GM12878 (cell line): Measurements from ENCODE around the gene PAX5. TPM values are rescaled to one million over a fixed set of nuclear protein-coding genes. Genes with fewer than 3 reads are reported as not detected.
"Not testable (repeated sequence)": the region's sequence is repeated elsewhere in the genome, so short reads cannot be mapped to it uniquely, and the experiment has no call there.

ENCODE experiments used
- ATAC-seq: fragments of 200-7000 bp; cut with Tn5 transposase; 3 replicates; pipeline ENCODE4 v1.9.1; 2020; ENCODE audit warnings: mild to moderate bottlenecking, moderate library complexity
- BruUV-seq: library from RNA; stranded (reverse); fragments of 400-500 nt; replicated peaks from 2 replicates; lab custom pipeline; 2021; lab: Mats Ljungman, UMichigan
- CTCF ChIA-PET: fragments of 300-600 bp; sonication (Branson Sonifier 250); formaldehyde crosslinking; extraction: SDS; loops from one replicate; lab custom pipeline; 2021; ENCODE audit warnings: inconsistent platforms; lab: Yijun Ruan, JAX
- POLR2A ChIA-PET: fragments of 350-600 bp; formaldehyde crosslinking; extraction: SDS; loops from one replicate; lab custom pipeline; 2021; ENCODE audit warnings: inconsistent platforms; lab: Charles Lee
- RAD21 ChIA-PET: fragments of 300-600 bp; sonication (Branson Sonifier 250); formaldehyde crosslinking; loops from one replicate; lab custom pipeline; 2023; ENCODE audit warnings: antibody characterized with exemption; ENCODE audit not compliant: unreplicated experiment; lab: Charles Lee
- SMC1A ChIA-PET: fragments of 300-600 bp; sonication (Branson Sonifier 250); formaldehyde crosslinking; loops from one replicate; lab custom pipeline; 2023; ENCODE audit not compliant: unreplicated experiment, uncharacterized antibody; lab: Charles Lee
- DNase-seq: peaks from one replicate; pipeline ENCODE4 v3.0.0-alpha.2; 2011; ENCODE audit warnings: low read depth, low spot score
- FAIRE-seq: peaks from 3 replicates; lab custom pipeline; 2011; peaks lifted over from hg19 to GRCh38; lab: Jason Lieb, UNC
- H2AFZ ChIP-seq: 2 replicates; pipeline ENCODE4 v1.6.0; 2011; ENCODE audit warnings: low read depth, low read length, control low read depth; ENCODE audit not compliant: control insufficient read depth
- H3K27ac ChIP-seq: 2 replicates; pipeline ENCODE4 v1.5.1; 2011; ENCODE audit warnings: control low read depth; ENCODE audit not compliant: control insufficient read depth, insufficient read depth
- H3K27me3 ChIP-seq, 2 experiments: replicated peaks in 1 of 2; 2 replicates each; pipeline versions ENCODE4 v1.6.0 to v1.6.1; 2011; ENCODE audit warnings: low read length in 1 of 2; ENCODE audit not compliant: control insufficient read depth in 2 of 2, insufficient read depth in 2 of 2
- H3K36me3 ChIP-seq, 2 experiments: 2 replicates each; pipeline ENCODE4 v1.5.1; 2011; ENCODE audit warnings: low read length in 1 of 2; ENCODE audit not compliant: control insufficient read depth in 2 of 2, insufficient read depth in 2 of 2
- H3K4me1 ChIP-seq: 2 replicates; pipeline ENCODE4 v1.6.1; 2011; ENCODE audit warnings: mild to moderate bottlenecking, low read length, moderate library complexity, mixed read lengths; ENCODE audit not compliant: control insufficient read depth, insufficient read depth
- H3K4me2 ChIP-seq: 2 replicates; pipeline ENCODE4 v1.6.0; 2011; ENCODE audit warnings: control low read depth; ENCODE audit not compliant: control insufficient read depth, insufficient read depth
- H3K4me3 ChIP-seq: fragments of 200-600 bp; sonication (generic); 2 replicates; pipeline ENCODE4 v1.5.1; 2016
- H3K79me2 ChIP-seq: 2 replicates; pipeline ENCODE4 v1.6.0; 2011; ENCODE audit warnings: low read length; ENCODE audit not compliant: control insufficient read depth, insufficient read depth
- H3K9ac ChIP-seq: 2 replicates; pipeline ENCODE4 v1.8.0; 2011; ENCODE audit warnings: low read length, control low read depth, mixed read lengths; ENCODE audit not compliant: control insufficient read depth, insufficient read depth
- H3K9me3 ChIP-seq: replicated peaks from 3 replicates; pipeline ENCODE4 v1.5.1; 2011; ENCODE audit warnings: mild to moderate bottlenecking, low read length; ENCODE audit not compliant: control insufficient read depth, insufficient read depth
- H4K20me1 ChIP-seq: 2 replicates; pipeline ENCODE4 v1.6.0; 2011; ENCODE audit not compliant: control insufficient read depth, insufficient read depth
- BCL11A ChIP-seq: IDR thresholded peaks from 2 replicates; pipeline ENCODE4 v1.6.1; 2011; ENCODE audit warnings: low read depth, low read length
- BHLHE40 ChIP-seq, 2 experiments: fragments of 450-650 bp in 1 of 2; IDR thresholded peaks; 2 replicates each; pipeline ENCODE4 v1.6.1; 2011 to 2017; ENCODE audit warnings: low read depth in 2 of 2, borderline replicate concordance in 1 of 2, improper control_type of control experiment in 1 of 2, low read length in 1 of 2, mild to moderate bottlenecking in 1 of 2
- CTCF ChIP-seq, 3 experiments: IDR thresholded peaks in 2 of 3; conservative IDR thresholded peaks in 1 of 3; 2 replicates each; pipeline ENCODE4 v1.5.1; 2011; ENCODE audit warnings: low read depth in 3 of 3, low read length in 3 of 3, mild to moderate bottlenecking in 3 of 3, control low read depth in 2 of 3, moderate library complexity in 2 of 3, inconsistent platforms in 1 of 3, mixed read lengths in 1 of 3; ENCODE audit not compliant: control insufficient read depth in 2 of 3, insufficient read depth in 1 of 3; ENCODE audit errors: extremely low read depth in 1 of 3
- HDAC6 ChIP-seq: fragments of 200-600 bp; sonication (generic); IDR thresholded peaks from one replicate; pipeline ENCODE4 v1.8.0; 2017; ENCODE audit warnings: antibody characterized with exemption; ENCODE audit not compliant: unreplicated experiment
- MTA2 ChIP-seq: fragments of 450-650 bp; IDR thresholded peaks from 2 replicates; pipeline ENCODE4 v1.6.1; 2016; ENCODE audit warnings: low read depth, mild to moderate bottlenecking, moderate library complexity
- STAT1 ChIP-seq: fragments of 450-650 bp; conservative IDR thresholded peaks from 2 replicates; pipeline ENCODE4 v1.6.1; 2014; ENCODE audit warnings: antibody characterized with exemption, mild to moderate bottlenecking
- ZZZ3 ChIP-seq: IDR thresholded peaks from 2 replicates; pipeline ENCODE4 v1.6.1; 2011; ENCODE audit warnings: low read depth; ENCODE audit not compliant: control insufficient read depth, insufficient read length
- WGBS: methylation state at CpG from one replicate; pipeline ENCODE4 v1.1.6; 2016; ENCODE audit warnings: low lambda C conversion rate; ENCODE audit not compliant: insufficient replicate concordance, insufficient coverage; ENCODE audit errors: missing lambda C conversion rate; 5-methylcytosine and 5-hydroxymethylcytosine counted together
- in situ Hi-C: fragments of 300-500 bp; cut with MboI; formaldehyde crosslinking; loops from 9 replicates; pipeline ENCODE4 v1.14.3; 2018; ENCODE audit warnings: mixed read lengths
- intact Hi-C: fragments of 100-400 bp; cut with micrococcal nuclease; formaldehyde crosslinking; loops from one replicate; pipeline ENCODE4 v1.14.2; 2022; ENCODE audit not compliant: unreplicated experiment
- polyA plus RNA-seq, 11 experiments: library from polyadenylated mRNA; depleted of rRNA in 4 of 11; unstranded in 6 of 11; stranded (reverse) in 5 of 11; fragments of >200 nt; fragmentation: Nextera tagmentation in 4 of 11; fragmentation: Illumina TruSeq in 1 of 11; extraction: Ambion mirVana in 4 of 11; extraction: Trizol in 1 of 11; gene quantifications; 1 replicate in 1 of 11; 2 replicates in 10 of 11; pipeline versions ENCODE4 v1.2.1 to v1.2.3, GENCODE V29; 2011 to 2016; ENCODE audit warnings: inconsistent platforms in 2 of 11, missing spikeins in 2 of 11, low read depth in 1 of 11
- total RNA-seq, 4 experiments: library from RNA; depleted of rRNA in 3 of 4; stranded (reverse); fragments of >200 nt in 3 of 4; fragmentation: Illumina TruSeq in 1 of 4; extraction: Trizol in 1 of 4; gene quantifications; 2 replicates each; pipeline versions ENCODE4 v1.2.1 to v1.2.3, GENCODE V29; 2013 to 2021
- TF ChIP-seq, protein P1 (sequence below): fragments of 450-650 bp; IDR thresholded peaks from 2 replicates; pipeline ENCODE4 v1.6.1; 2017; ENCODE audit warnings: mild to moderate bottlenecking, low read depth, inconsistent platforms; ENCODE audit not compliant: poor library complexity, severe bottlenecking
- TF ChIP-seq, protein P2 (sequence below): IDR thresholded peaks from 2 replicates; pipeline ENCODE4 v1.6.1; 2012; ENCODE audit warnings: low read depth, low read length, improper control_type of control experiment

Gene PAX5
- total and polyA plus RNA-seq, 10 of the 15 experiments (the other 5 are each of a cell fraction or from before 2014, with no cell fraction given) = 2.2 to 123 (median 31.9) TPM

DNA sequence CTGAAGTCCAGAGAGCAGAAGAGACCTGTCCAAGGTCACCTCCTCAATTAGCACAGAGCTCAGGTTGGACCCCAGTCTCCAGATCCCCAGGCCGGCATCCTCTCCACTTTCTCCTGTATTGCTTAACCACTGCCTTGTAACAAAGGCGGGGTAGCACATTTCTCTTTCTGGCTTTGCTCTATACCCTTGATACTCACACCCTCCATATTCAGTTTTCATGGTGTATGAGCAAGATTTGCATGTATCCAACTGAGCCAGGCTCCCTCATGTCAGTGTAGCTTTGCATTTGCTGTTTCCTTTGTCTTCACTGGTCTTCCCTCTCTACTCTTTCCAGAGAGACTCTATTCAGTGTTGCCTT, 20.3 kb upstream of the PAX5 start:
- H4K20me1 ChIP-seq, BruUV-seq, H3K9me3 ChIP-seq, intact Hi-C loops, in situ Hi-C loops, H3K4me1 ChIP-seq, H3K27ac ChIP-seq, POLR2A ChIA-PET, RAD21 ChIA-PET, DNase-seq, H3K27me3 ChIP-seq, H3K4me2 ChIP-seq, H3K4me3 ChIP-seq, H2AFZ ChIP-seq, H3K79me2 ChIP-seq, H3K9ac ChIP-seq, H3K36me3 ChIP-seq, FAIRE-seq: not testable (repeated sequence)
- CTCF ChIA-PET = interaction anchor here (0.5 to 0.6 kb wide), 2 partner anchors 11 to 311 kb away, joined by 3 read pairs; no protein-coding TSS in a partner anchor
- peak; percentile 38 for ATAC-seq
- 0% methylated on average over 2 of the region's 2 CpGs for WGBS
- SMC1A ChIA-PET = interaction anchor here (0.6 to 1.3 kb wide), 5 partner anchors 10 to 266 kb away, joined by 3 to 4 read pairs (median 3); no protein-coding TSS in a partner anchor

- peaks cover 0 to 3% of the 10 kb centered on the region in 2 experiments; a peak in 2 of 4 replicates for H3K27me3 ChIP-seq
- no peak overlapping the region for H3K27ac ChIP-seq
- no TSS peak for BruUV-seq
- H3K9me3 ChIP-seq = no peaks in the 10 kb centered on the region
- H3K4me1 ChIP-seq = no peaks in the 10 kb centered on the region
- no peaks in the 10 kb centered on the region for H3K79me2 ChIP-seq
- in situ Hi-C loops = no loop called here
- SMC1A ChIA-PET = interaction anchor here (0.6 to 1.3 kb wide), 4 partner anchors 12 to 267 kb away, joined by 3 to 4 read pairs (median 3); no protein-coding TSS in a partner anchor
- FAIRE-seq = peak; percentile 38
- CTCF ChIA-PET = no interaction called here
- POLR2A ChIA-PET = no interaction called here
- RAD21 ChIA-PET = no interaction called here
- 75% methylated on average over 5 of the region's 5 CpGs for WGBS
- H4K20me1 ChIP-seq = no peaks in the 10 kb centered on the region
- ATAC-seq = no peak
- H3K36me3 ChIP-seq = no peaks in the 10 kb centered on the region
- intact Hi-C loops = no loop called here
- no peak overlapping the region for H3K4me3 ChIP-seq
- no peak overlapping the region for H2AFZ ChIP-seq
- H3K4me2 ChIP-seq = no peak overlapping the region
- DNase-seq = no peak
- no peak overlapping the region for H3K9ac ChIP-seq
- TF ChIP-seq CTCF (IDR thresholded peaks at IDR 0.05 in 2 of 3, conservative IDR thresholded peaks at IDR 0.05 in 1 of 3; ENCODE audit: control insufficient read depth in 2 of 3, extremely low read depth in 1 of 3, insufficient read depth in 1 of 3, low read depth in 3 of 3, low read length in 3 of 3) = no peak
- TF ChIP-seq ZZZ3 = no peak
- TF ChIP-seq BHLHE40 (IDR thresholded peaks at IDR 0.05; ENCODE audit: borderline replicate concordance in 1 of 2, low read depth in 2 of 2, low read length in 1 of 2) = no peak
- TF ChIP-seq, protein P1, sequence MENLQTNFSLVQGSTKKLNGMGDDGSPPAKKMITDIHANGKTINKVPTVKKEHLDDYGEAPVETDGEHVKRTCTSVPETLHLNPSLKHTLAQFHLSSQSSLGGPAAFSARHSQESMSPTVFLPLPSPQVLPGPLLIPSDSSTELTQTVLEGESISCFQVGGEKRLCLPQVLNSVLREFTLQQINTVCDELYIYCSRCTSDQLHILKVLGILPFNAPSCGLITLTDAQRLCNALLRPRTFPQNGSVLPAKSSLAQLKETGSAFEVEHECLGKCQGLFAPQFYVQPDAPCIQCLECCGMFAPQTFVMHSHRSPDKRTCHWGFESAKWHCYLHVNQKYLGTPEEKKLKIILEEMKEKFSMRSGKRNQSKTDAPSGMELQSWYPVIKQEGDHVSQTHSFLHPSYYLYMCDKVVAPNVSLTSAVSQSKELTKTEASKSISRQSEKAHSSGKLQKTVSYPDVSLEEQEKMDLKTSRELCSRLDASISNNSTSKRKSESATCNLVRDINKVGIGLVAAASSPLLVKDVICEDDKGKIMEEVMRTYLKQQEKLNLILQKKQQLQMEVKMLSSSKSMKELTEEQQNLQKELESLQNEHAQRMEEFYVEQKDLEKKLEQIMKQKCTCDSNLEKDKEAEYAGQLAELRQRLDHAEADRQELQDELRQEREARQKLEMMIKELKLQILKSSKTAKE = no peak
- TF ChIP-seq MTA2 = no peak
- no peak for TF ChIP-seq HDAC6
- TF ChIP-seq BCL11A = no peak
- TF ChIP-seq, protein P2, sequence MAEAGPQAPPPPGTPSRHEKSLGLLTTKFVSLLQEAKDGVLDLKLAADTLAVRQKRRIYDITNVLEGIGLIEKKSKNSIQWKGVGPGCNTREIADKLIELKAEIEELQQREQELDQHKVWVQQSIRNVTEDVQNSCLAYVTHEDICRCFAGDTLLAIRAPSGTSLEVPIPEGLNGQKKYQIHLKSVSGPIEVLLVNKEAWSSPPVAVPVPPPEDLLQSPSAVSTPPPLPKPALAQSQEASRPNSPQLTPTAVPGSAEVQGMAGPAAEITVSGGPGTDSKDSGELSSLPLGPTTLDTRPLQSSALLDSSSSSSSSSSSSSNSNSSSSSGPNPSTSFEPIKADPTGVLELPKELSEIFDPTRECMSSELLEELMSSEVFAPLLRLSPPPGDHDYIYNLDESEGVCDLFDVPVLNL = no peak
- TF ChIP-seq STAT1 = no peak
These were observed 19.8 kb upstream of the PAX5 start for GRCh38 chr9:37053684-37054362.
